HG02885 (cell line): ENCODE results near the gene SLC5A10.
A peak's percentile ranks its signal among the peaks of the same experiment; 100 is the strongest.

Experiments used
- ATAC-seq: cut with Tn5 transposase; IDR thresholded peaks from one replicate; pipeline ENCODE4 v1.9.1; 2021; ENCODE audit warnings: mild to moderate bottlenecking; ENCODE audit not compliant: unreplicated experiment, poor library complexity

SLC5A10 gene

DNA sequence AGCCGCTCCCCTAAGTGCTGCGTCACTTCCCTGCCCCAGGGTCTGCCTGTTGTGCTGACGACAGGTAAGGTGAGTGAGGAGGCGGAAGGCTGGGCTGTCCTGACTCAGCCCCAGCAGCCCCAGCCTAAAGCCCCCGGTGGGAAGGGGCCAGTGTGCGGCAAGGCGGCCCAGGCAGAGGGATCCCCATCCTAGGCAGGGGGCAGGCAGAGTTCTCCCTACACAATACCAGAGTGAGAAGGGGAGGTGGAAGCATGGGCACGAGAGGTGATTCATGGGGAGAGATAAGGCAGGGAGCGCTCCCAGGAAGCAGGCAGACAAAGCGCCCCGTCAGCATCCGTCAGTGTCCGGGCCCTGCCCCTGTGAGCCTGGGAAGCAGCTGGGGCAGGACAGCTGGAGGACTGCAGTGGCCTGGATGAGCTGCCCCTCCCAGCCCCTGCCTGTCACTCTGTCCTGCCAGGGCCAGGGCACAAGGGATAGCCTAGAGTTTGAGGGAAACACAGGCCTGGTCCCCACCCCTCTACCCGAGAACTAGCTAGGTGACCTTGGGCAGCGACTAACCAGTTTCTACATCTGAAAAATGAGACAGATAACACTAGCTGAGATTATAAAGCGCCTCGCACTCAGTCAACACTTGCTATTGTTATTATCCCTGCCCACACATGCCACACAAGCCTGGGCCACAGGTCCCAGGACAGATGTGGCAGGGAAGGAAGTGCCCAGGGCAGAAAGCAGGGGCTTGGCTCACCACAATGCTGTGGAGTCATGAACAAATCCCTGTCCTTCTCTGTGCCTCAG, 48.8 kb downstream of the SLC5A10 start:
- ATAC-seq: no peak

DNA sequence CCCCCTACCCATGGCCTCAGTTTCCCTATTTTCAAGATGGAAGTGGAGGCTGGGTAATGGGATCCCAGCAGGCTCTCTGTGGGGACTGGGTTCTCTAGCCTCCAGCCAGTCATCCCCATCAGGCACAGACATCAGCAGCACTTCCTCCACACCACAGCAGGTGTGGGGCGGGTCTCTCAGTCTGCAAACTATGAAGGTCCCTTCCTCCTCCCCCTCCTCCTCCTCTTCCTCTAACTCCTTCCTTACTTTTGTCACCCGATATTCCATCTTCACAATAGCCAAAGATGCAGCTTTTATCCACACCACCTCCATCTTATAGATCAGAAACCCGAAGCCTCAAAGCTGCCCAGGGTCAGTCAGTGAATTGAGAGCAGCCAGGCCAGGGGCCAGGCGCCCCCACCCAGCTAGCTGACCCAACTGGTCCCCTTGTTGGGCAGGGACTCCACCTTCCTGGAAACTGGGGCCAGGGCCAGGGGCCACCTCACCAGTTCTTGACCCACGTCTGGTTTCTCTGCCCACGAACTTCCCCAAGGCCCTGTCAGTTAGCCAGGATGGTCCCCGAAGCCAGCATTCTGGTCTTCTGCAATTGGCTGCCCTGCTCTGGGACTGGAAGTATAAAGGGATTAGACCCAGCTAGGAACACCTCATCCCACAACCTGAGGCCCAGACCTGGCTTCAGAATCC, 50.1 kb downstream of the SLC5A10 start:
- ATAC-seq: no peak

GRCh38 chr17:19002805-19003542, 51.0 kb downstream of the SLC5A10 start:
- ATAC-seq: no peak

GRCh38 chr17:19003543-19004420, 51.8 kb downstream of the SLC5A10 start:
- peak; percentile 34 for ATAC-seq

GRCh38 chr17:19004421-19005136, 52.6 kb downstream of the SLC5A10 start, which contains the start of gene FAM83G:
TSS of gene FAM83G (minus strand) at chr17:19004764. CDS start at chr17:19004041, 723 bp downstream.
- peak; percentile 70 for ATAC-seq

DNA sequence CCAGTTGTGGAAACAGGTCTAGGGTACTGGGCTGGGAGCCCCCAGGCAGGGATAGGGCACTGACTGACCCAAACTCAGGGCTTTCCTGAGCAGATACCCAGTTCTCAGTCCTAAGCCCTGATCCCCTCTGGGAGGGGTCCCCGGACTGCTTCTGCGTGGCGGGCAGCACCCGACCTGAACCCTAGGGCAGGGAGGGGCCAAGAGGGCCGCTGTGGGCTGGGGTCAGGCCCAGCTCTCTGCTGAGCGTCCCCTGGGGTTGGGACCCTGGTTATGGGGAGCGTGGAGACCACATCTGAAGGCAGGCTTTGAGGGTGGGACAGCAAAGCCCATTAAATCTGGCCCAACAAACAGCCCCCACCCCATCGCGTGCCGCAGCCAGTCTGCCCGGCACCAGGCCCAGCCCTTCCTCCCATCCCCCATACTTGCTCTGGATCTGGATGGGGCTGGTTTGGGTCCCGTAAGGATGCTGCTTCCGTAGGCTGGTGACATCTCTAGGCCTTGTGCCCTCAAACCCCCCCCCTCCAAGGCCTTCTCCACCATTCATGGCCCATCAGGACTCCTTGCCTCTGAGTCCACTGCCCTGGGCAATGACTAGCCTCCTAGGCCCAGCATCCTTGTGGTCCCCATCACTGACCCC, 53.3 kb downstream of the SLC5A10 start:
- ATAC-seq: no peak

DNA sequence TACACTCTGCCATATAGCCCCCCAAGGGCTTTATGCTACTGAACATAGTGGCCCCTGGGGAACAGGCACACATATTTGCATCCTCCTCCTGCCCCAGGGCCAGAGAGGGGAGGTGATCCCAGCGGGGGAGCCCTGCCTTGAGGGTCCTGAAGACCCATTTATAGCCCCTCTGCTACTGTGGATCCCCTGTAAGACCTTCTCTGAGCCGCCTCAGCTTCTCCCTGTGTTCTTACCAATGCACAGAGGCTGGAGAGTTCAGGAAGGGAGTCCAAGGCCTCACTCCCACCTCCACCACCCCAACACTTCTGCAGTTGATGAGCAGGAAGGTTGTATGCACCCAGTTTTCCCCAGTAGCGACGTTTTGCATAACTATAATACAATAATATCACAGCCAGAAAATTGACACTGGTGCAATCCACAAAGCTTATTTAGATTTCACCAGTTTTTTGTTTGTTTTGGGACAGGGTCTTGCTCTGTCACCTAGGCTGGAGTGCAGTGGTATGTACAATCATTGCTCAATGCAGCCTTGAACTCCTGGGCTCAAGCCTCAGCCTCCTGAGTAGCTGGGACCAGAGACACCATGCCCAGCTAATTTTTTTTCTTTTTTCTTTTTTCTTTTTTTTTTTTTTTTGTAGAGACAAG, 53.9 kb downstream of the SLC5A10 start:
- ATAC-seq: no peak

- no peak for ATAC-seq
Observed at GRCh38 chr17:19006698-19007097, 54.7 kb downstream of the SLC5A10 start.

DNA sequence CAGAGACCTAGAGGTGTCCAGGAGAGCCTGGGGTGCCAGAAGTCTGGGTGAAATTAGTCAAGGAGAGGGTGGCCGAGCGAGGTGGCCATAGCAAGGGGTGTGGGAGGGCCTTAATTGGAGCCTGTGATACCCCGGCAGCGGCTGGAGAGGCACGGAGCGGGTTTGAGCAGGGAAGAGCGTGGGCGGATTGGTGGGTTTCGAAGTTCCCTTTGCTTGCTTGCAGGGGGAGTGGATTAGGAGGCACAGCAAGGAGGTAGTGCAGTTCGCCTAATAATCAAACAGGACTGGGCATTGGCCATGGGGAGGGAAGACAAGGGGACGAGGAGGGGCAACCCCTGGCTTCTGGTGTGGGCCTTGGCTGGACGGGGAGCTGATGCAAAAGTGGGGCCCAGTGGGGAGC, 58.0 kb downstream of the SLC5A10 start:
- no peak for ATAC-seq

DNA sequence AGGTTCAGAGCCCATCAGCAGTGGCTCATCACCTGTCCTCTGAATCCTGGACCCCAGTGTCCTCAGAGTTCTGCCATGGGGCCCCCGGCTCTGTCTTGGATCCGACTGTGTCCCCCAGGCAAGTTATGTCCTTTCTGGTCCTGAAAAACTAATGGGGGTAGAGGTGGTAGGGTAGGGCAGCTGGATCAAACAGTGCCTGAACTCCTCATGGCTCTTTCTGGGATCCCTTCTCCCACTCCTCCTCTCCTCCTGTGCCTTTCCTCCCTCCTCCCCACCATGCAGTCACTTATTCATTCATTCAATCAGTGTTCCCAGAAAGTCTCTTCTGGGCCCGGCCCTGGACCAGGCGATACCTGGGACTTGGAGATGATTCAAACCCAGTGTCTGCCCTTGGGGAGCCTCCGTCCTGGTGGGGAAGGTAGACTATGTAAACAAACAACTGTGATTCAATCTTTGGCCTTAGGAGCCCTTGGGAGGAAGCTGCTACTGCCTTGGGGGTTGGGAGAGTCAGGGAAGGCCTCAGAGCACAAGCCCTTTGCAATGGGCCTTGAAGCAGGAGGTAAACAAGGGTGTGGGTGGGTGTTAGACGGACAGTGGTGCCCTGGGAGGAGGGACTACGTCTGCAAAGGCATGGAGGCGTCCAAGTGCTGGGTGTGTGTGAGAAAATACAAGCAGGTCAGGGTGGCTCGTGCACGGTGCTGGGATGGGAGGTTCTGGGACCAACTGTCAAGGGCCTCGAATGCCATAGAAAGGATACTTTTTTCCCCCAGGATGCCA, 59.0 kb downstream of the SLC5A10 start:
- no peak for ATAC-seq

- no peak for ATAC-seq
Observed at GRCh38 chr17:19011581-19011980, 59.6 kb downstream of the SLC5A10 start.

GRCh38 chr17:19012171-19013080, 60.5 kb downstream of the SLC5A10 start:
- no peak for ATAC-seq

- ATAC-seq: no peak
Observed at GRCh38 chr17:19013226-19013625, 61.3 kb downstream of the SLC5A10 start.

DNA sequence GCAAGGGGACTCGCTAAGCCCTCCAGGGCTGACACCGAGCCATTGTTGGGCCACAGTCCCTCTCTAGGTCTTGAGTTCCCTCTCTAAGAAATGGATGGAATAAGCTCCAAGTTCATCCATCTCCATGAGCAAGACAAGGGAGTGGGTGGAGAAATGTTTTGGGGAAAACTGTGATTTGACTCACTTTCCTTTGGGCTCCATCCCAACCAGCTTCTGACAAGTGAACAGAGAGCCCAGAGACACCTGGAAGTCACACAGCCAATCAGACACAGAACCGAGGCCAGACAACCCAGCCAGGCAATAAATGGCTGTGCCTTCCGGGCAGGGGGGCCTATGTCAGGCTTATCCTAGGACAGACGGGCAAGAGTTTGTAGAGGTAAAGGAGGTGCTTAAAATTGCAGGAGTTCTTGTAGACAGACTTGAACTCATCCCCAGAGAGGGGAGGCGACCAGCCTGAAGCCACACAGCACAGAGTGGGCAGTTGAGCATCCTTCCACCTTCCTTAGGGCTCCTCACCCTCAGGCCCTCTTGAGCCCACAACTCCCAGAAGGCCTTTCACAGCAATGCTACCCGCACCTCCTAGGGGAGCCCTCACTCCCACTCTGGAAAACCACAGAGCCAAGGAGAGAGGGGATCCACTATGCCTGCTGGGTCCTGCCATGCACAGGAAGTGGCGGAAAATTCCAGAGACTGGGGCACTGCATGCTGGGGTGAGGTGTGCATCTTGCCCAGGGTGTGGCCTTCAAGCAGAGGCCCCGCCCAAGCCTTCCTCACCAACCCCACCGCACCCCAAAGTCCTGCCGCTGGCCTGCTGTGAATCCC, 62.1 kb downstream of the SLC5A10 start:
- no peak for ATAC-seq

GRCh38 chr17:19014628-19015215, 62.8 kb downstream of the SLC5A10 start:
- no peak for ATAC-seq

GRCh38 chr17:19015428-19015827, 63.5 kb downstream of the SLC5A10 start:
- no peak for ATAC-seq
